GM18508 (cell line): ENCODE data around the gene NOTCH4.
"Not testable (repeated sequence)": the region's sequence is repeated elsewhere in the genome, so short reads cannot be mapped to it uniquely, and the experiment has no call there.

Experiments used
- ATAC-seq: cut with Tn5 transposase; IDR thresholded peaks from one replicate; pipeline ENCODE4 v1.9.1; 2021; ENCODE audit warnings: moderate number of reproducible peaks; ENCODE audit not compliant: insufficient read depth, unreplicated experiment

The NOTCH4 gene

DNA sequence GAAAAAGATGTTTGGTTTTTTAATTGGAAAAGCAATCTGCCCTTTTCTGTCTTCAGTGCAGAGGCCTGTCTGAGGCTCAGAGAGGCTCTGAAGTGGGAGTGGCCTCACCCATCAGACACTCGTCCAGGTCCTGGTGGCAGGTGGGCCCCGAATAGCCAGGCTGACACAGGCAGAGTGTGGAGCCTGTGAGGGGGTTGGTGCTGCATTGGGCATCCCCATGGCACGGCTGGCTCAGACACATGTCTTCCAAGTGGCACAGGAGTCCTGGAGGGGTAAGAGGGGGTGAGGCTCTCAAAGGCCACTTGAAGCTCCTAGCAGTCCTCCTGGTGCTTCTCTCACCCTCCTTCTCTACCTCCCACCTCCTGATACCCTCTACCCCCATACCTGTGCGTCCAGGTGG lies 3.8 kb downstream of the NOTCH4 start:
- no peak for ATAC-seq

DNA sequence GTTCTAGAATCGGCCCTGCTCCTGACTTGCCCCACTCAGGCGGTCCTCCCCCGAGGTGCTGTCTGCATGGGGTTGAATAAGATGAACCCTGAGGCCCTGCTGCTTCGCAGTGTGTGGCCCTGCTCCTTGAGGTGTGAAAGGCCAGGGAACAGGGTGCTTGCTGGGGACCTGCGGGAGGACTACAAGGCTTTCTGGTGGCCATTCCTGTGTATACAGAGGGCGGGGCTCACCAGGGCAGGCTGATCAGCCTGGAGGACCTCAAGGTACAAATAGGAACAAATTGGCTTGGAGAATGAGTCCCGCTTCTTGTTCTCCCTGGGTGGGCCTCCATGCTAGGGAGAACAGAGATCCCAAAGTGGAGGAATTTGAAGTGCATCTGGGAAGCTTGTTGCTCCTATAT lies 5.7 kb downstream of the NOTCH4 start:
- ATAC-seq = no peak

DNA sequence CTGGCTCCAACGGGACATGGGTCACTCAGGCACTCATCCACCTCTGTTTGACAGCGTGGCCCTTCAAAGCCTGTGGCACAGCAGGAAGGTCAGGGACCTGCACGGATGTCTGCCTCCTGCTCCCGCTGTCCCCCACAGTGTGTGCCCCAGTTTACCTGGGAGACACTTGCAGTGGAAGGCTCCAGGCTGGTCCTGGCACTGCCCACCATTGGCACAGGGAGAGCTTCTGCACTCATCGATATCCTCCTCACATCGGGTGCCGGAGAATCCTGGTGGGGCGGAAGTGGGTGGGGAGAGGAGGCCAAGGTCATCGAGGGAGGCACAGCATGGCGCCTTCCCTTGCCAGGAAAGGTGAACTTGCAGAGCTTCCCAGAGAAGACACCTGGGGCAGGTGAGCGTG lies 6.9 kb downstream of the NOTCH4 start:
- no peak for ATAC-seq

DNA sequence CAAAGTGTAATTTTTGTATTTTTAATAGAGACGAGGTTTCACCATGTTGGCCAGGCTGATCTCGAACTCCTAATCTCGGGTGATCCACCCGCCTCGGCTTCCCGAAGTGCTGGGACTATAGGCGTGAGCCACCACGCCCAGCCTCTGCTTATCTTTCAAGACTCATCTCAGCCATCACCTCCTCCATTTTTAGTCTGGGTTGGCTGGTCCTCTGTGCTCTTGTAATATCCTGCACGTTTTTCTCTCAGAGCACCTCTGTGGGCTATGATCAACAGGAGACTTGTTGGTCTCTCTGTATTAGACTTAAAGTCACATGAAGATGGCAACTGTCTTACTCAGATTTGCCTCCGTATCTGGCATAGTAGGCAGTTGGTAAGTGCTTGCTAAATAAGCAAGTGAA lies 7.6 kb downstream of the NOTCH4 start:
- no peak for ATAC-seq

DNA sequence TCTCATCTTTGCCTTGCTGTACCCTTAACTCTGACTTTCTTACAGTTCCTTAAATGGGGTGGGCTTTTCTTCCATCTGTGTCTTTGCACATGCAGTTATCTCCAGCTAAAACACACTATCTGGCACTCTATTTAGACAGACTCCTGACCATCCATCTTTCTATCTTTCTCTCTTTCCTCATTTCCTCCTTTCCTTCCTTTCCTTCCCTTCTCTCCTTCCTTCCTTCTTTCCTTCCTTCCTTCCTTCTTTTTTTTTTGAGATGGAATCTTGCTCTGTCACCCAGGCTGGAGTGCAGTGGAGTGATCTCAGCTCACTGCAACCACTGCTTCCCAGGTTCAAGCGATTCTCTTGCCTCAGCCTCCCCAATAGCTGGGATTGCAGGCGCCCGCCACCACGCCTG lies 8.2 kb downstream of the NOTCH4 start:
- no peak for ATAC-seq

DNA sequence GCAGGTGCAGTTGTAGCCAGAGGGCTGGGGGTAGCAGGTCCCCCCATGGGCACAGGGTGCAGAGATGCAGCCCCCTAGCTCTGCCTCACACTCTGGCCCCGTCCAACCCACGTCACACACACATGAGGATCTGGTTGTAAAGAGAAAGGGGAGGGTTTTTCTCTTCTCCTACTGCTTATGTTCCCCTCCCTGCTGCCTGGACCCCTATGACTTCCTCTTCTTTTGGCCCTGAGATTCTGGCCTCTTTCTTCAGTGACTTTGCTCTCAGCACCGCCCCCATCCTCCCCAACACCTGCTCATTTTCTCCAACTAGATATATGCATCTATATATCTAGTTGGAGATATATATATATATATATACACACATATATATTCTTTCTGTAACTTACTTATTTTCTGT lies 9.7 kb downstream of the NOTCH4 start:
- no peak for ATAC-seq

DNA sequence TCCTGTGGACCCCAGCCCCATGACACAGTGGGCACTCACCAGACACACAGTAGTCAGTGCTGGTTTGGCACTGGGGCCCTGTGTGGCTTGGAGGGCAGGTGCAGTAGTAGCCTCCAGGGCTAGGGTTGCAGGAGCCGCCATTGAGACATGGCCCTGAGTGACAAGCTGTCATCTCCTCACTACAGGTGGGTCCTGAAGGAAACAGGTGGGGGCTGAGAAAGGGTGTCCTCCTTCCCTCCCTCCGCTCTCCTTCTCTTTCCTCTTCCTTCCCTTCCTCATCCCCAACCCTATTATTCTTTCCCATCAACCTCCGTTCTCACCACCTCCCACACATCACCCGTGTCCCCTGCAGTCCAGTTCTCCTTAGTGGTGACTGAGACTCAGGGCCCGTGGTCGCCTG lies 10.2 kb downstream of the NOTCH4 start:
- no peak for ATAC-seq

DNA sequence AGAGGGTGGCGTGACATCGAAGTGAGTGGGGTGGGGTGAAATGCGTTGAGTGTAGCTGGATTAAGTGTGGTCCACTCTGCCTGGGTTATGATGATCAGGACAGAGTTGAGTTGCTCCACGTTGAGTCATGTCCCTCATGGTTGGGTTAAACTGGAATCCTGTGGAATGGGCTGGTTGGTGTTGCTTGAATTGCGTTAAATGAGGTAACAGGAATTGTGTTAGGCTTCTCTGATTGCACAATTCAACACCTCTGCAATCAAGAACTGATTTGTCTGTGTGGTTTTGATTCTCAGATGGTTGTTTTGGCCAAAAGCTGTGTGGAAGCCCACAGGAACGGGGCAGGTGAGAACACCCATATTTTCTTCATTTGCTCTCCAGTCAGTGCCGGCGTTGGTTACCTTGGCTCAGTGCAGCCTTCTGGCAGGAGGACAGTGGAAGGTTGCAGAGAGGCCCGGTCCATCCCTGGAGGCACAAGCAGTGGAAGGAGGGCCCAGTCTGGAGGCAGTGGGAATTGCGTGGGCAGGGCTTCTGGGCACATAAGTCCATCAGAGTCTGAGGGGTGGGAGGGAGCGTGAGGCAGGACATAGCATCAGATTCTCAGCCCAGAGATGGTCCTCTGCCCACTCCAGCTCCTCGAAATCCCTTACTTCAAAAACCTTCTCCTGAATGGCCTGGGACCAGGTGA lies 11.6 kb downstream of the NOTCH4 start:
- no peak for ATAC-seq

DNA sequence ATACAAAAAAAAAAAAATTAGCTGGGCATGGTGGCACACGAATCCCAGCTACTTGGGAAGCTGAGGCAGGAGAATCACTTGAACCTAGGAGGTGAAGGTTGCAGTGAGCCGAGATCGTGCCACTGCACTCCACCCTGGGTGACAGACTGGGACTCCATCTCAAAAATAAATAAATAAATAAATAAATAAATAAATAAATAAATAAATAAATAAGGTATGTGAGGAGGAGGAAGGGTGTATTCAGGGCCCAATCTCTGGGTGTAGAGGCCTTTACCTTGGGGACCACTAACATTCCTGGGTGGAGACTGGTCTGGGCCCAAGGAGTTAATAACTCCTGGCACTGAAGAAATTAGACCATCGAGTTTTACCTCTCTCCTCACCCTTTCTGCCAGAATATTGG lies 12.4 kb downstream of the NOTCH4 start:
- ATAC-seq = not testable (repeated sequence)

DNA sequence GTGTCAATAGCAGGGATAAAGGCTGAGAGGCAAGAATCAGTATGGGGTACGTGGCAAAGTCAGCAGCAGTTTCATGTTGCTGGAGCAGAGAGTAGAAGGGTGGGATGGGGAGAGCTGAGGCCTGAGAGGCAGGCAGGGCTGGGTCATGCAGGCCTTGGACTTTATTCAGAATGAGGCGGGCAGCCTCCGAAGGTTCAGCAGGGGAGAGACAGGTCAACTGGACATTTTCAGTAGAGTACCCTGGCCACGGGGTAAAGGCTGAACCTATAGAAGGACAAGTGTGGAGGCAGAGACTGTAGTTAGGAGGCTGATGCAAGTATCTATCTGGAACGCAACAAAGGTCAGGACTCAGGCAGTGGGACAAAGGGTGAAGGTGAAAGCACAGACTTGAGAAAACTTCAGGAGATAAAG lies 13.7 kb downstream of the NOTCH4 start:
- no peak for ATAC-seq

DNA sequence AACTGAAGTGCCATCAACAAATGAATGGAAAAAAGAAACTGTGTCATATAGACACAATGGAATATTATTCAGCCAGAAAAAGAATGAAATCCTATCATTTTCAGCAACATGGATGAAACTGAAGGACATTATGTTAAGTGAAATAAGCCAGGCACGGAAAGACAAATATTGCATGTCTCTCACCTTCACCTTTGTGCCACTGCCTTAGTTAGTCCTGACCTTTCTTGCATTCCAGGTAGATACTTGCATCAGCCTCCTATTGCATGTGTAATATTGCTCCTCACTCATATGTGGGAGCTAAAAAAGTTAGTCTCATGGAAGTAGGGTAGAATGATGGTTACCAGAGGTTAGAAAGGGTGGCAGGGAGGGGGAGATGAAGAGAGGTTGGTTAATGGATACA lies 14.9 kb downstream of the NOTCH4 start:
- no peak for ATAC-seq

DNA sequence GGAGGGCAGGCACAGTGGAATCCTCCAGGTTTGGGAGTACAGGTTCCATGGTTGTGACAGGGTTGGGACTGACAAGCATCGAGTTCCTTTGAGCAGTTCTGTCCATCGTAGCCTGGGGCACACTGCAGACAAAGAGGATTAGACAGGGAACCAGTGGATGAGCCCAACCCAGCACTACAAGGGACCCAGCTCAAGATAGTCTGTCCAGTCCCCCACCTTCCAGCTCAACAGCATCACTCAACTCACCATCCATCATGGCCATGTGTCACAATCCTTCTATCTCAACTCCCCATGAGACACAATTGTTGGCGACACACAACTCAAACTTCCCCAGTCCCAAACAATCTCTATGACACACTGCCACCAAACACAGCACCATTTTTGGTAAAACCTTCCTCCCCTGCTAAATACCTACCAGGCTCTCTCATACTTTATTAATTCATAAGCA lies 19.6 kb downstream of the NOTCH4 start:
- no peak for ATAC-seq

DNA sequence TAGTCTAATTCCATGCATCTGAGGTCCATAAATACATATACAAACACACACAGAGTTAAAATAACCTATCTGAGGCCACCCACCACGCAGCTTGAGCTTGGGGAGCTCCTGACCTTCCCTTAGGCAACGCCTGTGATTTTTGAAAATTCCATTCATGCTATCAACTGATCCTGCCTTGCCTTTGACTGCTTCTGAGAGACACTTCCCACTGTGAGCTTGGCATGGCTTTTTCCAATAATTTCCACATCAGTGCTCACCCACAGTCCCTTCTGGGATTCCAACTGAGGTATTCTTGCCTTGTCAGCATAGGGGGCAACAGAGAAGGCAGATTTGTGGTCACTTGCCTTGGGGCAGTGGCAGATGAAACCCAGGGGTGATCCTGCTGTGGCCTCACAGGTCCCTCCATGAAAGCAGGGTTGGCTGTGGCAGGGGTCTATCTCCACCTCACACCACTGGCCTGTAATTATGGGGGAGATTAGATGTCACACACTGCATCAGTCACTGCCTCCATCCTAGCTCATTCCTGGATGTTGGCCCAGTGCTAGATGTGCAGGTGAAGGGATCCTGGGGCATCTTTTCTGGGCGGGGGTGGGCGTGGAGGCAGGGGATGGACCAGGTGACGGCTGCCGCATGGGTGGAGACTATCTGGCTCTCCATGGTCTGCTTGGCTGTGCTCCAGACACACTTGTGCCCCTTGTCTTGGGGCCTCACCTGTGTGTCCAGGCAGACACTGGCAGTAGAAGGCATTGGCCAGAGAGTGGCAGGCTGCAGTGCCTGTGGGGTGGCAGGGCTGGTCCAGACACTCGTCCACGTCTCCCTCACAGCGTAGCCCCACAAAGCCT lies 20.2 kb downstream of the NOTCH4 start:
- ATAC-seq = no peak

DNA sequence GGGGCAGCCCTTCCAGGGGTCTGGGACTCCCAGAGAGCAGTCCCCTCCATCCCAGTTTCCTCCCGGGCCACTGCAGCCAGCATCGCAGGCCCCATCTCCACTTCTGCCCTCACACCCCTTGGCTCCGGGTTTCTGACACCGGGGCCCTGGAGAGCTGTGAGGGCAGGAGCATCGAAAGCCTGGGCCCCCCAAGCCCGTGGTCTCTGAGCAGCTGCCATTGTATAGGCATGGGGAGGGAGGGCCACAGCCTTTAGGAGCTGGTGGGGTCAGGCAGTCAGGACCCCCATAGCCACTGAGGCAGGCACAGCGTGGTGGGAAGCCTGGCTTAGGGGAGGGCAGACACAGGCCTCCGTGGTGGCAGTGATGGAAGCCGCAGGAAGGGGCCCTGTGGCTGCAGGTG lies 21.7 kb downstream of the NOTCH4 start:
- no peak for ATAC-seq

DNA sequence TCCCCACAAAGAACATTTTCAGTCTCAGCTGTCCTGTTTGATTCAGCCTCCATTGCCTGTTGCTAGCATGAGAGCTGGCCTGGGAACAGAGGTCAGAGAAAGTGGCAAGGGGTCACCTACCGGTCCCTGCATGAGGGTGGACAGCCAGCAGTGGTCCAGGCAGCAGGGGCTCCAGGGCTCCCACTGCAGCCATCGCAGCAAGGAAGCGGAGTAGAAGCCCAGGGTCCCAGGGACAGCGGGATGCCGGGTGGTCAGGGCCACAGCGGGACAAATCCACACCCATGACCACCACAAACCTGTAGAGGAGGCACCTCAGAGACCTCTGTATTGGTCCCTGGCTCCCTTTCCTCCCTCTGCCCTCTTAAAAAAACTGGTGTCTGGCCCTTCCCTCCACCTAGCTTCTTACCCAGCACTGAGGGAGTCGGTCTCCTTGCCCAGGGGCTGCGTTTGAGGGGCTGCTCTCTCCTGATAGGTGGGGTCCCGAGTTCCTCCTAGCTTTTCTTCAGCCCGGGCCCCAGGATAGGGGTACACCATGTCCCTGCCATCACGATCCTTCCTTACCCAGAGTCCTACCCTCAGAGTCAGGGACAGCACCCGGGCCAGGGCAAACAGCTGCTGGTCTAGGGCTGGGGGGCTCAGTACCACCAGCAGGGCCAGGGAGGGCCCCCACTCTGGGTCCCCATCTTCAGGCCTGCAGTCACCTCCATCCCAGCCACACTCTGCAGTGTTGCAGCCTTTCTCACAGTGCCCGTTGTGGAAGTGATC lies 23.0 kb downstream of the NOTCH4 start:
- no peak for ATAC-seq

DNA sequence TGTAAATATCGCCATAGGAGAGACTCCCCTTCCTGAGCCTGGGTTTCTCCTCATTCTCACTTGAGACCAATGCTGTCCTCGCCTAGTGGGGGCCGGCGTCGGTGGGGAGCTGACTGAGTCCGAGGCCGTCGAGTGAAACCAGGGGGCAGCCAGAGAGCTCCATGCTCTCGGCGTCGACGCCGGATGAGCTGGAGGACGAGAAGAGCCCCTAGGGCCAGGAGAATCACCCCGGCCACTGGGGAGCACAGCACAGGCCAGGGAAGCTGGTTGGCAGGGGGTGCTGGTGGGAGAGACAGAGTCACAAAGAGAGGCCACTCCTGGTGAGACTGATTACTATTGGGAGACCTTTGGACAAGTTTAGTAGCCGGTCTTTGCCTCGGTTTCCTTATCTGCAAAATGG lies 25.0 kb downstream of the NOTCH4 start:
- ATAC-seq = no peak

DNA sequence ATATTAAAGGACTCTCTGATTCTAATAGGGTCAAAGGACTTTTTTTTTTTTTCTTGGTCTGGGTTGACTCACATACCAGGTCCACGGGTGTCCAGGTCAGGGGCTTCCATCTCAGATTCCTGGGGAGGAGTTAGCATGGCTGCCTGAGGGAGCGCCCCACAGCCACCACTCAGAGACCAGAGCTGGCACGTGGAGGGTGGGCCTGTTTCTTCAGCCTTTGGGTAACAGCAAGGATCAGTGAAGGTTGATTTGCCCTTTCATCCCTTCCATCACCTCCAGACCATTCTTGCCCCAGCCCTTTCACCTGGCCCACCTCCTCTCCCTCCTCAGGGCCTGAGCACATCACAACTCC lies 25.5 kb downstream of the NOTCH4 start:
- no peak for ATAC-seq

DNA sequence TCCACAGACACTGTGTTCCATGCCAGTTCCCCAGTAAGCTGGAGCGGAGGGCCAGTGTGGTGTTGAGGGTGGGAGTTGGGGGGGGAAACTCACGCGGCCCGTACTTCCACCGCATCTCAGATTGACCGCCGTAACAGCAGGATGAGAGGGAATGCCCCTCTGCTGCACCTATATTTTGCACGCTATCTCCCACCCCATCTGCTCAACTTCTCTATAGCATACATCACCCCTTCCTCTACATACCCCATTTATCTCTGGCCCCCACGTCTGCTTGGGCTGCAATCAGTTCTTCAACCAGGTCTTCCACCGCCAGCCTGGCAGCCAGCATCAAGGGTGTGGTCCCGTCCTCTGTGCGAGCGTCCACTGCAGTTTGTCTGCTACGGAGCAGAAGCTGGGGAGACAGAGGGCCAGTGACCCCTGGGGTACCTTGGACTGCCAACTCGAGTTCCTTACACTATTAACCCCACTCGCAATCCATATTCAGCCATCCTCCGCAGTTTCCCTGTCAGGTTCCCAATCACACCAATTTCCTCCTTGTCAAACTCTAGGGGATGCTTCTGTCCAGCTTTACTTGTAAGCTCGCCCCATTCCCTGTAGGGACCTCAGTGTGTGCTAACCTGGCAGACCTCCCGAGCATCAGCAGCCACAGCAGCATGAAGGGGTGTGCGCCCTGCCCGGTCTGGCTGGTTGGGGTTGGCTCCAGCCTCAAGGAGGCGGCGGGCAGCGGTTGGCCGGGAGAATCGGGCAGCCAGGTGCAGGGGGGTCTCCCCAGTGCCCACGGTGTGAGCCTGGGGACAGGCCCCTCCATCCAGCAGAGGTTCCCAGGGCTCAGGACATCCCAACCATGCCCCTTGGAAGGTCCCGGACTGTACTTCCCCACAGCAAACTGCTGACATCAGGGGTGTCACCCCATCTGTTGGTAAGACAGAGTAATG lies 26.9 kb downstream of the NOTCH4 start:
- no peak for ATAC-seq

DNA sequence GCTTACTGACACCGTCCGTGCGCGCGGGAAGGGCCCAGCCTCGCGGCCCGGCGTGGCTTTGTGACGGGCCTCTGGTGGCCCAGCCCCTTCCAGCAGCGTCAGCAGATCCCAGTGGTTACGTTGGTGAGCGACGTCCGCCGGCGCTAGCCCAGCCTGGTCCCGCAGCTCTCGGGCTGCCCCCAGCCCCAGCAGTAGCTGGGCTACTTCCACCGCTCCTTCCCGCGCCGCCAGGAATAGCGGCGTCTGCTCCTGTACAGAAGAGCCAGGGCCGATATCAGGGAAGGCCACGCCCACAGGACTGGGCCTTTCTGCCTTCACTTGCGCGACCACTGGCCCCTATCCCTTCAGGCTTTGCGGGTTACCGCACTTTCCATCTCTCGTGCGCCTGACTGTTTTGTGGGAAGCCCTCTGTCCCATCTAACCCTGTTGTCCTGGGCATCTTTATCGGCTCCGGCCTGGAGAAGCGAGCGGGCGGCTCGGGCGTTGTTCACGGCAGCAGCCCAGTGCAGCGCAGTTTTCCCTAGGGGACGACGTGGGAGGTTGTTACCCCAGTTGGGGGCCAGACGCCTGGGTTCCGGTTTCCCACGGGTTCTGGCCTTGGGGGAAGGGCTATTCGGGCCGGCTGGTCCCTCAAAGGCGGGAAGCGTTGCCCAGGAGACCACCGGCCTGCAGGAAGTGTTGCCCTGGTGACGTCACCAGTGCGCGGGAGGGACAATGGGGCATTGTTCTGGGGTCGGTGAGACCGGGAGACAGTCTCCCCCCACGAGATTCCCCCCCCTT lies 27.8 kb downstream of the NOTCH4 start:
- ATAC-seq = no peak

DNA sequence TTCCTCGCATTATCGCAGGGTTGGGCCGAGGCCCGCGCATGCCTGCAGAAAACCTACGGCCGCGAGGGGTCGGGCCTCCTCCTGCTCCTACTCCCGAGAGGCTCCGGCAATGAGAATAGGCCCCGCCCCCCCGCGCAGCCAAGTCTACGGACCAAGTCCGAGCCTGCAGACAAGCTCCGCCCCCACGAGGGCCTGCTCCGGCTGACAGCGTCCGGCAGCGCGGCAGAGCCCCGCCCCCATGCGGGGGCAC lies 28.3 kb downstream of the NOTCH4 start:
- ATAC-seq = peak; percentile 38
